HepG2 (cell line): ENCODE results near the gene CADM2. TPM values are rescaled to one million over a fixed set of nuclear protein-coding genes. Genes with fewer than 3 reads are reported as not detected.

Experiments
- KDM1A ChIP-seq: IDR thresholded peaks from 2 replicates; pipeline ENCODE4 v1.6.1; 2016; ENCODE audit warnings: missing compliant biosample characterization
- ZFP36L2 ChIP-seq: sonication (generic); formaldehyde crosslinking; IDR thresholded peaks from 2 replicates; pipeline ENCODE4 v1.4.0; 2020; ENCODE audit warnings: missing genetic modification reagents
- ZMAT3 ChIP-seq: sonication (generic); formaldehyde crosslinking; conservative IDR thresholded peaks from 2 replicates; pipeline ENCODE4 v1.7.0; 2021; ENCODE audit warnings: missing genetic modification reagents
- polyA plus RNA-seq, 8 experiments: library from polyadenylated mRNA; depleted of rRNA in 3 of 8; stranded (reverse) in 7 of 8; unstranded in 1 of 8; fragments of >200 nt; fragmentation: Illumina TruSeq in 4 of 8; extraction: Trizol in 4 of 8; gene quantifications; 2 replicates each; pipeline versions ENCODE4 v1.2.1 to v1.2.3, GENCODE V29; 2011 to 2016; ENCODE audit warnings: low read depth in 4 of 8, missing spikeins in 1 of 8, mixed read lengths in 1 of 8; ENCODE audit not compliant: insufficient read depth in 1 of 8
- total RNA-seq, 5 experiments: library from RNA; depleted of rRNA; stranded (reverse); fragments of >200 nt; fragmentation: Illumina TruSeq; extraction: Trizol; gene quantifications; 2 replicates each; pipeline ENCODE4 v1.2.3, GENCODE V29; 2016; ENCODE audit warnings: low read depth in 1 of 5
- TF ChIP-seq, protein P1 (sequence below): sonication (generic); formaldehyde crosslinking; IDR thresholded peaks from 2 replicates; pipeline ENCODE4 v1.8.0; 2022; ENCODE audit warnings: missing genetic modification reagents, mild to moderate bottlenecking, borderline replicate concordance
- TF ChIP-seq, protein P2 (sequence below): sonication (generic); formaldehyde crosslinking; IDR thresholded peaks from one replicate; pipeline ENCODE4 v1.5.1; 2020; ENCODE audit warnings: mild to moderate bottlenecking, missing genetic modification reagents; ENCODE audit errors: not compliant biosample characterization

CADM2 gene
- total and polyA plus RNA-seq, 2 of the 13 experiments (the other 11 are each of a cell fraction or from before 2014, with no cell fraction given) = not detected

DNA sequence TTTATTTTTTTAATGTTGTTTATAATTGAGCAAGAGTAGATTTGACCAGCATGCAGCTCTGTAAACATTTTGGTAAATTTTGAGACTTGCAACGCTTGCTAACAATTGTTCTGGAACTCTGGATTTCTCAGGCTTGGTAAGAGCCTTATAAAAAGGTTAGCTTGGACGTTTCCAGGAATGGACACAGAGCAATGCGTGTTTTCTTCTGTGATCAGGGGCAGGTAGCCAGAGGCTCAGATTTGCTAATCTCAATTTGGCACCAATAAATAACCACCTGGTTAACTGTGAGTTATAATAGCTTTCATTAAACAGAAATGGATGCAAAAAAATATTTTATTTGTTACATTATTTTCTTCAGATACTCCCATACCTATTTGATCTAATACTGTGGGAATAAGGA lies 39.8 kb downstream of the CADM2 start (continued):
- TF ChIP-seq ZMAT3 (CRISPR knock-in tag) (no peak), ZFP36L2 (no peak), KDM1A (CRISPR knock-in tag) (no peak)
- TF ChIP-seq, protein P1, sequence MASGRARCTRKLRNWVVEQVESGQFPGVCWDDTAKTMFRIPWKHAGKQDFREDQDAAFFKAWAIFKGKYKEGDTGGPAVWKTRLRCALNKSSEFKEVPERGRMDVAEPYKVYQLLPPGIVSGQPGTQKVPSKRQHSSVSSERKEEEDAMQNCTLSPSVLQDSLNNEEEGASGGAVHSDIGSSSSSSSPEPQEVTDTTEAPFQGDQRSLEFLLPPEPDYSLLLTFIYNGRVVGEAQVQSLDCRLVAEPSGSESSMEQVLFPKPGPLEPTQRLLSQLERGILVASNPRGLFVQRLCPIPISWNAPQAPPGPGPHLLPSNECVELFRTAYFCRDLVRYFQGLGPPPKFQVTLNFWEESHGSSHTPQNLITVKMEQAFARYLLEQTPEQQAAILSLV (CRISPR knock-in tag) = no peak
- TF ChIP-seq, protein P2, sequence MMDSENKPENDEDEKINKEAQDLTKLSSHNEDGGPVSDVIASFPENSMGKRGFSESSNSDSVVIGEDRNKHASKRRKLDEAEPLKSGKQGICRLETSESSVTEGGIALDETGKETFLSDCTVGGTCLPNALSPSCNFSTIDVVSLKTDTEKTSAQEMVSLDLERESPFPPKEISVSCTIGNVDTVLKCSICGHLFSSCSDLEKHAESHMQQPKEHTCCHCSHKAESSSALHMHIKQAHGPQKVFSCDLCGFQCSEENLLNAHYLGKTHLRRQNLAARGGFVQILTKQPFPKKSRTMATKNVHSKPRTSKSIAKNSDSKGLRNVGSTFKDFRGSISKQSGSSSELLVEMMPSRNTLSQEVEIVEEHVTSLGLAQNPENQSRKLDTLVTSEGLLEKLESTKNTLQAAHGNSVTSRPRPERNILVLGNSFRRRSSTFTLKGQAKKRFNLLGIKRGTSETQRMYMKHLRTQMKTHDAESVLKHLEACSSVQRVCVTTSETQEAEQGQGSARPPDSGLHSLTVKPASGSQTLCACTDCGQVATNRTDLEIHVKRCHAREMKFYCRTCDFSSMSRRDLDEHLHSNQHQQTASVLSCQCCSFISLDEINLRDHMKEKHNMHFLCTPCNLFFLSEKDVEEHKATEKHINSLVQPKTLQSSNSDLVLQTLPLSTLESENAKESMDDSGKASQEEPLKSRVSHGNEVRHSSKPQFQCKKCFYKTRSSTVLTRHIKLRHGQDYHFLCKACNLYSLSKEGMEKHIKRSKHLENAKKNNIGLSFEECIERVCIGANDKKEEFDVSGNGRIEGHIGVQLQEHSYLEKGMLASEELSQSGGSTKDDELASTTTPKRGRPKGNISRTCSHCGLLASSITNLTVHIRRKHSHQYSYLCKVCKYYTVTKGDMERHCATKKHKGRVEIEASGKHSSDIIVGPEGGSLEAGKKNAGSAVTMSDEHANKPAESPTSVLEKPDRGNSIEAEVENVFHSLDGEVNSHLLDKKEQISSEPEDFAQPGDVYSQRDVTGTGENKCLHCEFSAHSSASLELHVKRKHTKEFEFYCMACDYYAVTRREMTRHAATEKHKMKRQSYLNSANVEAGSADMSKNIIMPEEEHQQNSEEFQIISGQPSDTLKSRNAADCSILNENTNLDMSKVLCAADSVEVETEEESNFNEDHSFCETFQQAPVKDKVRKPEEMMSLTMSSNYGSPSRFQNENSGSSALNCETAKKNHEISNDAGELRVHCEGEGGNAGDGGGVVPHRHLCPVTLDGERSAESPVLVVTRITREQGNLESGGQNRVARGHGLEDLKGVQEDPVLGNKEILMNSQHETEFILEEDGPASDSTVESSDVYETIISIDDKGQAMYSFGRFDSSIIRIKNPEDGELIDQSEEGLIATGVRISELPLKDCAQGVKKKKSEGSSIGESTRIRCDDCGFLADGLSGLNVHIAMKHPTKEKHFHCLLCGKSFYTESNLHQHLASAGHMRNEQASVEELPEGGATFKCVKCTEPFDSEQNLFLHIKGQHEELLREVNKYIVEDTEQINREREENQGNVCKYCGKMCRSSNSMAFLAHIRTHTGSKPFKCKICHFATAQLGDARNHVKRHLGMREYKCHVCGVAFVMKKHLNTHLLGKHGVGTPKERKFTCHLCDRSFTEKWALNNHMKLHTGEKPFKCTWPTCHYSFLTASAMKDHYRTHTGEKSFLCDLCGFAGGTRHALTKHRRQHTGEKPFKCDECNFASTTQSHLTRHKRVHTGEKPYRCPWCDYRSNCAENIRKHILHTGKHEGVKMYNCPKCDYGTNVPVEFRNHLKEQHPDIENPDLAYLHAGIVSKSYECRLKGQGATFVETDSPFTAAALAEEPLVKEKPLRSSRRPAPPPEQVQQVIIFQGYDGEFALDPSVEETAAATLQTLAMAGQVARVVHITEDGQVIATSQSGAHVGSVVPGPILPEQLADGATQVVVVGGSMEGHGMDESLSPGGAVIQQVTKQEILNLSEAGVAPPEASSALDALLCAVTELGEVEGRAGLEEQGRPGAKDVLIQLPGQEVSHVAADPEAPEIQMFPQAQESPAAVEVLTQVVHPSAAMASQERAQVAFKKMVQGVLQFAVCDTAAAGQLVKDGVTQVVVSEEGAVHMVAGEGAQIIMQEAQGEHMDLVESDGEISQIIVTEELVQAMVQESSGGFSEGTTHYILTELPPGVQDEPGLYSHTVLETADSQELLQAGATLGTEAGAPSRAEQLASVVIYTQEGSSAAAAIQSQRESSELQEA = no peak
